GM21360 (cell line): ENCODE results near the gene MPG.
"Not testable (repeated sequence)": the region's sequence is repeated elsewhere in the genome, so short reads cannot be mapped to it uniquely, and the experiment has no call there.

Experiments
- ATAC-seq: cut with Tn5 transposase; IDR thresholded peaks from one replicate; pipeline ENCODE4 v1.9.1; 2021; ENCODE audit warnings: mild to moderate bottlenecking, moderate library complexity; ENCODE audit not compliant: unreplicated experiment

MPG gene

GRCh38 chr16:77807-78443 is at the start of gene MPG:
Gene MPG (plus strand): TSS chr16:78225. CDS start chr16:78310, 85 bp downstream.
- ATAC-seq, result peak; percentile 63

- ATAC-seq, result not testable (repeated sequence)
Measured at GRCh38 chr16:30627-31026, 47.4 kb upstream of the MPG start.

- ATAC-seq, result not testable (repeated sequence)
Measured at GRCh38 chr16:33154-33876, 44.7 kb upstream of the MPG start.

GRCh38 chr16:33877-34647 is 44.0 kb upstream of the MPG start:
- ATAC-seq, result no peak

GRCh38 chr16:34648-34987 is 43.4 kb upstream of the MPG start:
- ATAC-seq, result no peak

DNA sequence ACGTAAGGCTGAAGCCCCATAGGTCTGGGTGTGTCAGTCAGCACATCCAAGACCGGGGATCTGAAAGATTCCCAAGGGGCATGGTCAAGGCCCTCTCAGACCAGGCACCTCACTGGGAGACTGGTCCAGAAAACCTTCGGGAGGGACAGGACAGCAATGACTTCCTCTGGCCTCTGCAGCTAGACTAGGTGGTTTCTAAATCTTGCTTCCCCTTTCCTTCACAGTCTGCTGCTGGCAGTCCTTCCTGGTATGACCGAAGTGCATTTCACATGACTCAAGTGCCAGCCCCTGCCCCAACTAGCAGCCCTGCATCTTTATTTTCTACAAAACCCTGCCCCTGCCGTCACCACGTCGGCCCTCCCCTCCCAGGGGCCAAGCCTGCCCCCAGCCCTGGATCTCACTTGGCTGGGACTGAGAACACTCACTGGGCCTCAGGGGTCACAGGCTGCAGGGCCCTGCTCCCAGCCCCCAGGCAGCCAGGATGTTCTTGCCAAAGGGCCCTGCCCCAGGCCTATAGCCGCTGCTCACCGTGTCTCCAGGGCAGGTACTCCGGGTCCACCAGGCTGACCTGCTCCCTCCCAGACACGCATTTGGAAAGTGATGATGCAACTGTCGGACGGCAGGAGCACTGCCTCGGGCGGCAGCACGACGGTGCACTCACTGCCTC is 42.9 kb upstream of the MPG start:
- ATAC-seq, result no peak

- no peak for ATAC-seq
Measured at GRCh38 chr16:35678-36305, 42.2 kb upstream of the MPG start.

- ATAC-seq, result no peak
Measured at GRCh38 chr16:36336-36984, 41.6 kb upstream of the MPG start.

DNA sequence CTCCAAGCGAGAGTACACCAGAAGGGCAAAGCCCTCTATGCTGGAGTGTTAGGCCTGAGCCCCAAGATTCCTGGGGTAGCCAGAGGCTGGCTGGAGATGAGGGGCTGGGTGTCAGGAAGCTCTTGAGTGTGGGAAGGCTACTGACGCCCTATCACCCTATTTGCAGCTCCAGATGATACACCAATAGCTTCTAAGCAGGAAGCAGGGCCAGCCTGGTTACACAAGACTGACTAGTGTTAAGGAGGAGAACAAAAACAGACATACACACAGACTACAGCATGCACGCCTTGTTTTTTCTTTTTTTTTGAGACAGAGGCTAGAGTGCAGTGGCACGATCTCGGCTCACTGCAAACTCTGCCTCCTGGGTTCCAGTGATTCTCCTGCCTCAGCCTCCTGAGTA is 40.5 kb upstream of the MPG start:
- no peak for ATAC-seq

- ATAC-seq, result not testable (repeated sequence)
Measured at GRCh38 chr16:38206-38605, 39.8 kb upstream of the MPG start.

DNA sequence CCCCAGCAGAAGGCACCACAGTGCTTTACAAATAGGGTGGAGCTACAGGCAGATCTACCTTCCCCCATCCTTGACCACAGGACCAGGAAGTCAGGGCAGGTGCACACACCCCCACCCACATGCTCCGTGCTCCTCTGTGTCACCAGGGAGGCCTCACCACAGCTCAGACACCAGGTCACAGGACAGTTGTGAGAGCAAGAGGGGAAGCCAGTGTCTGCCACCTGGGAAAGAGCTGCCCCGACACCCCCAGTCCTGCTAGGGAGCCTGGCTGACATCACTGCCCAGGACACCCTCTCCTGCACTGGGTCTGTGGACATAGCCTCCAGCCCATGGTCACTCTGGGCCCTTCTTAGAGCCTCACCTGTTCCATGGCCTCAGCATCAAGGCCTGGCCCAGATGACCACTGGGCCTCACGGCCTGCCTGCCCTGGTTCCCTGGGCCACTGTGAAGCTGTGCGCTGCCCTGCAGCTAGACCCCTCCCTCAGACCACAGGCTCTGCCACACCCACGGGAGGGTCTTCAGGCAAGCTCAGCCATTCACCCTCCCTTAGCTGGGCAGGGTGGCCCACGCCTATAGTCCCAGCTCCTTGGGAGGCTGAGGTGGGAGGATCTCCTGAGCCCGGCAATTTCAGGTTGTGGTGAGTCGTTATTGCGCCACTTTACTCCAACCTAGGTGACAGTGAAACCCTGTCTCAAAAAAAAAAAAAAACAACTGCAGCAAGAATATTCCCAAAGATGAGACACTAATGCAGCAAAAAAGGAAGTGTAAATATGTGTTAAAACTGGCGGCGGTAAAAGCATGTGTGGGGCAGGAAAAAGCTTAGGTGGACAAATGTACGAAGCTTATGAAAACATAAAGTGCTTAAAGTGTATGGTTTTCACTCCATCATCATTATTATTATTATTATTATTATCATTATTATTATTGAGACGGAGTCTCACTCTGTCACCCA is 38.8 kb upstream of the MPG start:
- ATAC-seq, result peak; percentile 75

GRCh38 chr16:41439-42068 is 36.5 kb upstream of the MPG start:
- no peak for ATAC-seq

DNA sequence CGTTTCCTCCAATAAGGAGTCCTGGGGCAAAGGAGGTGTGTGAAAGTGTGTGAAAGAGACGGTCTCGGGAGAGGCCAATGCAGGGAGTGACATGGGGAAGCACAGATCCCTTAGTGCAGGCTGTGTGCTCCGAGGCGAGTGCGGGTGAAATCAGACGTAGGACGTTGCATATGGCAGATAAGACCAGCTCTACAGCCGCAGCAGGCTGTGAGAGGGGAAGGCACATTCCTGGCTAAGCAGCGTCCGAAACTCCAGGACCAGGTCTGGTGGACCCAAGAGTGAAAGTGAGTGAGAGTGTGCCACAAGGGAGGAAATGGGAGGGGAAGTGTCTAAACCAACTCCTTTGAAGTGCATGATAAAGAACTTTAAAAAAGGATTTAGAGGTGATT is 36.0 kb upstream of the MPG start:
- ATAC-seq, result no peak

DNA sequence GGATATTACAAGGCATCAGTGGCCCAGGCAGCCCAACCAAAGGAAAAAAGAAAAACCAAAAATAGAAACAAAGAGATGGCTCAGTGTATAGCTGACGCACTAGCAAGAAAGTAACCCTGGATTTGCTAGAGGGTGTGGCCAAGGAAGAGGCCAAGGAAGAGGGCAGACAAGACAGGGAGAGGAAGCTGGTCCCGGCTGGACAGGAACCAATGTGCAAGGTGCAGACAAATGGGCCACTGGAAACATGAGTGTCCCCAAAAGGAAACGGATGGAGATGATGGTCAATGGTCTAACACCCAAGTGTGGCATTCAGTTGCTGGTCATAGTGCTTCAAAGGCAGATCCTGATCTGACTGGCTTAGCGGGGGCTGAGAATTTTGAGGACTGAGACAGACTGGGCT is 35.3 kb upstream of the MPG start:
- no peak for ATAC-seq

DNA sequence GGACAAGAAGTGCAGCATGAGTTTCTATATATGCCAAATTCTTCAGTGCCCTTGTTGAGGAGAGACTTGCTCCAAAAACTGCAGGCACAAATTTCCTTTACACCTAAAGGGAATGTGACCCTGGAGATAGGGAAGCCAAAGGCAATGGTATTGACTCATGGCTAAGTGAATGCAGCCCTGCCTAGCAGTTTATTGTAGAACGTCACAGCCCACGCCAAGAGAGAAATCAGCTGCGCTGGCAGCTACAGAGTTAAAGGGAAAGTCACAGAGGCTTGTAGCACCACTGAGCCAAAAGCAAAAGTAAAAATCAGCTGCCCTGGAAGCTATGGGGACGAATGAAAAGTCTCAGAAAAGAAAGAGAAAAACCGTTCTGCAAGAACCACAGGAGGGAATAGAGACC is 34.7 kb upstream of the MPG start:
- ATAC-seq, result no peak

- no peak for ATAC-seq
Measured at GRCh38 chr16:44655-45054, 33.4 kb upstream of the MPG start.

DNA sequence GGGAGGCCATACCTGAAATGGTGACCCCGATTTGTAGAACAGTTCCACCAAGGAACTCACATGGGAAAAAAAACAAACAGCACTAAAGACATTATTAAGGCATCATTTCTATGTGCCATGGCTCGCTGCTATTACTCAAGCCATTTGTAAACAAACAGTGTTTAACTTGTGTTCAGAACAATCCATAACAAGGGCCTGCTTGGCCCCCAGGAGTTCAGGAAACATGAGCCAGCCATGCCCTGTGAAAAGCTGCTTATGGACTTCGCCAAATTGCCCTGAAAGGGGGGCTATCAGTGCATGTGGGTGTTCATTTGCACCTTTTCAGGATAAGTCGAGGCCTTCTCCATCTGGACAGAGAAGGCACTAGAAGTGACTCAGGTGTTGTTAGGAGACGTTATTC is 32.6 kb upstream of the MPG start:
- no peak for ATAC-seq

- ATAC-seq, result not testable (repeated sequence)
Measured at GRCh38 chr16:46510-46909, 31.5 kb upstream of the MPG start.

GRCh38 chr16:47234-47633 is 30.8 kb upstream of the MPG start:
- ATAC-seq, result no peak
